Panc1 (cell line): ENCODE measurements around the gene FGF19. TPM values are rescaled to one million over a fixed set of nuclear protein-coding genes. Genes with fewer than 3 reads are reported as not detected.

Source experiments
- ATAC-seq: fragments of 200-7000 bp; cut with Tn5 transposase; 2 replicates; pipeline ENCODE4 v1.9.1; 2020; ENCODE audit warnings: mild to moderate bottlenecking, moderate library complexity
- BruUV-seq: library from RNA; stranded (reverse); fragments of 400-500 nt; replicated peaks from 2 replicates; lab custom pipeline; 2021; lab: Mats Ljungman, UMichigan
- CTCF ChIA-PET: fragments of 300-600 bp; sonication (Branson Sonifier 250); formaldehyde crosslinking; loops from one replicate; lab custom pipeline; 2022; ENCODE audit warnings: antibody characterized with exemption; lab: Charles Lee
- POLR2A ChIA-PET: fragments of 300-600 bp; sonication (Branson Sonifier 250); formaldehyde crosslinking; loops from one replicate; lab custom pipeline; 2022; ENCODE audit warnings: antibody characterized with exemption; lab: Charles Lee
- DNase-seq: peaks from one replicate; pipeline ENCODE4 v3.0.0-alpha.2; 2010; ENCODE audit warnings: low read depth, low spot score
- H3K27ac ChIP-seq: 2 replicates; pipeline ENCODE4 v1.5.1; 2011; ENCODE audit warnings: mild to moderate bottlenecking, low read length, inconsistent platforms
- H3K27me3 ChIP-seq: fragments of 200-500 bp; sonication (Bioruptor generic); 2 replicates; pipeline ENCODE4 v1.6.0; 2014; ENCODE audit warnings: low read length, inconsistent platforms; ENCODE audit not compliant: control insufficient read depth, insufficient read depth
- H3K36me3 ChIP-seq: fragments of 200-500 bp; sonication (Bioruptor generic); 2 replicates; pipeline ENCODE4 v1.5.1; 2014; ENCODE audit warnings: inconsistent platforms, mild to moderate bottlenecking, low read length, moderate library complexity; ENCODE audit not compliant: control insufficient read depth, insufficient read depth
- H3K4me1 ChIP-seq: 2 replicates; pipeline ENCODE4 v1.5.1; 2011; ENCODE audit warnings: inconsistent platforms, mild to moderate bottlenecking, low read length, moderate library complexity; ENCODE audit not compliant: control insufficient read depth, insufficient read depth
- H3K4me3 ChIP-seq, 2 experiments: 2 replicates each; pipeline ENCODE4 v1.5.1; 2011 to 2012; ENCODE audit warnings: low read depth in 2 of 2, low read length in 2 of 2, mild to moderate bottlenecking in 2 of 2, inconsistent platforms in 1 of 2, moderate library complexity in 1 of 2
- H3K9me3 ChIP-seq: fragments of 200-500 bp; sonication (Bioruptor generic); 2 replicates; pipeline ENCODE4 v1.5.1; 2014; ENCODE audit warnings: low read depth, mild to moderate bottlenecking, inconsistent platforms, low read length, moderate library complexity; ENCODE audit not compliant: control insufficient read depth, insufficient read depth
- POLR2AphosphoS5 ChIP-seq: IDR thresholded peaks from 2 replicates; pipeline ENCODE4 v1.6.1; 2012; ENCODE audit warnings: mild to moderate bottlenecking, low read depth, low read length, moderate library complexity
- SIN3A ChIP-seq: IDR thresholded peaks from 2 replicates; pipeline ENCODE4 v1.6.1; 2012; ENCODE audit warnings: low read depth, mild to moderate bottlenecking, low read length, moderate library complexity, borderline replicate concordance; ENCODE audit not compliant: insufficient read depth
- TCF7L2 ChIP-seq: IDR thresholded peaks from 2 replicates; pipeline ENCODE4 v1.6.1; 2011; ENCODE audit warnings: mild to moderate bottlenecking, low read depth, low read length, inconsistent platforms
- in situ Hi-C: cut with HindIII; loops from 2 replicates; pipeline ENCODE4 v1.10.0; 2016; ENCODE audit warnings: low sequenced_read_pairs, low pct_unique_long_range_greater_than_20kb
- intact Hi-C: fragments of 100-400 bp; cut with micrococcal nuclease; formaldehyde crosslinking; loops from one replicate; pipeline ENCODE4 v1.10.0; 2022; ENCODE audit not compliant: unreplicated experiment
- total RNA-seq: library from RNA; stranded (reverse); gene quantifications from one replicate; pipeline ENCODE4 v1.2.1, GENCODE V29; 2021; ENCODE audit not compliant: unreplicated experiment
- TF ChIP-seq, protein P1 (sequence below), 2 experiments: IDR thresholded peaks; 2 replicates each; pipeline ENCODE4 v1.6.1; 2011 to 2012; ENCODE audit warnings: low read depth in 2 of 2, control low read depth in 1 of 2, low read length in 1 of 2, mild to moderate bottlenecking in 1 of 2, moderate library complexity in 1 of 2; ENCODE audit not compliant: insufficient read depth in 1 of 2
- TF ChIP-seq, protein P2 (sequence below): fragments of 450-650 bp; IDR thresholded peaks from 2 replicates; pipeline ENCODE4 v1.5.1; 2017; ENCODE audit warnings: mild to moderate bottlenecking

FGF19 gene
- total RNA-seq, 1 experiment from 2014 or later, result not detected

DNA sequence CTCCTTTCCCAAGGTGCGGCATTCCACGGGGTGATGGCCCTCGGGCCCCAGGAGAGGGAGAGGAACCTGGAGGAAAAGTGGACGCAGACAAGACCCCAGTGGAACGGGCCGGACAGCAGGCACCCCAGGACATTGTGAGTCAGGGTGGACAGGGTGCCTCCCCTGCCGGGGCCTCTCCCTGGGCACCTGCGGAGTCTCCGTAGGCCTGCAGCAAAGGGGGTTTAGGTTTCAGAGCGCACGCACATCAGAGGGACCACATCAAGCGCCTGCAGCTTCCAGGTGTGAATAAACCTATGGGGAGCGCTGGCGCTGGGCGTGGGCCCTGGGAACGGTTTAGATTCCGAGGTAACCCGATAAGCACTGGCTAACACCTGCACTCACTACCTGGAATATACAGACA is 22.7 kb upstream of the FGF19 start:
- intact Hi-C loops, result no loop called here

DNA sequence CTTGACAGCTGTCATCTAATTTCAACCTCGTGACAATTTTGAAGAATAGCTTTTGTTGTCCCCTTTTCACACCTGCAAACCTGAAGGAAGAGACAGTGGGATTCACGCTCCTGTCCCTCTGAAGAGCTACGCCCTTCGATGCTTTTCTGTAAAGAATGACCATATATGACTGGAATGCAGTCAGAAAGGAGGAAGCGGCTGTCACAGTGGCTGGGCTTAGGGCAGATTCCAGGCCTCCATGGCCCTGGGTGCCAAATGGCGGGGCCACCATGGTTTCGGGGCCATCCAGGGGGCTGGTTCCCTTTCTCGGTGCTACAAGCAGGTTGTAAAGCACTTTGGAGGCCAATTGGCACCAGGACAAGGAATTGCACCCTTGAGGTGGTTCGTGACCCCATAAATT is 22.2 kb upstream of the FGF19 start:
- no TSS peak for BruUV-seq
- H3K27me3 ChIP-seq, result peaks cover under 1% of the 10 kb centered on the region; the same call in 1 of the 2 replicates
- CTCF ChIA-PET, result interaction anchor here (0.6 kb wide), 1 partner anchor 10 kb away, joined by 5 read pairs; no protein-coding TSS in a partner anchor
- H3K9me3 ChIP-seq, result no peaks in the 10 kb centered on the region
- no peaks in the 10 kb centered on the region for H3K36me3 ChIP-seq
- no peak for ATAC-seq
- no peak for TF ChIP-seq TCF7L2
- no peak for TF ChIP-seq SIN3A
- TF ChIP-seq, protein P1, sequence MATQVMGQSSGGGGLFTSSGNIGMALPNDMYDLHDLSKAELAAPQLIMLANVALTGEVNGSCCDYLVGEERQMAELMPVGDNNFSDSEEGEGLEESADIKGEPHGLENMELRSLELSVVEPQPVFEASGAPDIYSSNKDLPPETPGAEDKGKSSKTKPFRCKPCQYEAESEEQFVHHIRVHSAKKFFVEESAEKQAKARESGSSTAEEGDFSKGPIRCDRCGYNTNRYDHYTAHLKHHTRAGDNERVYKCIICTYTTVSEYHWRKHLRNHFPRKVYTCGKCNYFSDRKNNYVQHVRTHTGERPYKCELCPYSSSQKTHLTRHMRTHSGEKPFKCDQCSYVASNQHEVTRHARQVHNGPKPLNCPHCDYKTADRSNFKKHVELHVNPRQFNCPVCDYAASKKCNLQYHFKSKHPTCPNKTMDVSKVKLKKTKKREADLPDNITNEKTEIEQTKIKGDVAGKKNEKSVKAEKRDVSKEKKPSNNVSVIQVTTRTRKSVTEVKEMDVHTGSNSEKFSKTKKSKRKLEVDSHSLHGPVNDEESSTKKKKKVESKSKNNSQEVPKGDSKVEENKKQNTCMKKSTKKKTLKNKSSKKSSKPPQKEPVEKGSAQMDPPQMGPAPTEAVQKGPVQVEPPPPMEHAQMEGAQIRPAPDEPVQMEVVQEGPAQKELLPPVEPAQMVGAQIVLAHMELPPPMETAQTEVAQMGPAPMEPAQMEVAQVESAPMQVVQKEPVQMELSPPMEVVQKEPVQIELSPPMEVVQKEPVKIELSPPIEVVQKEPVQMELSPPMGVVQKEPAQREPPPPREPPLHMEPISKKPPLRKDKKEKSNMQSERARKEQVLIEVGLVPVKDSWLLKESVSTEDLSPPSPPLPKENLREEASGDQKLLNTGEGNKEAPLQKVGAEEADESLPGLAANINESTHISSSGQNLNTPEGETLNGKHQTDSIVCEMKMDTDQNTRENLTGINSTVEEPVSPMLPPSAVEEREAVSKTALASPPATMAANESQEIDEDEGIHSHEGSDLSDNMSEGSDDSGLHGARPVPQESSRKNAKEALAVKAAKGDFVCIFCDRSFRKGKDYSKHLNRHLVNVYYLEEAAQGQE (IDR thresholded peaks at IDR 0.05; ENCODE audit: insufficient read depth in 1 of 2, low read depth in 2 of 2, low read length in 1 of 2), result no peak
- TF ChIP-seq POLR2AphosphoS5, result no peak
- TF ChIP-seq, protein P2, sequence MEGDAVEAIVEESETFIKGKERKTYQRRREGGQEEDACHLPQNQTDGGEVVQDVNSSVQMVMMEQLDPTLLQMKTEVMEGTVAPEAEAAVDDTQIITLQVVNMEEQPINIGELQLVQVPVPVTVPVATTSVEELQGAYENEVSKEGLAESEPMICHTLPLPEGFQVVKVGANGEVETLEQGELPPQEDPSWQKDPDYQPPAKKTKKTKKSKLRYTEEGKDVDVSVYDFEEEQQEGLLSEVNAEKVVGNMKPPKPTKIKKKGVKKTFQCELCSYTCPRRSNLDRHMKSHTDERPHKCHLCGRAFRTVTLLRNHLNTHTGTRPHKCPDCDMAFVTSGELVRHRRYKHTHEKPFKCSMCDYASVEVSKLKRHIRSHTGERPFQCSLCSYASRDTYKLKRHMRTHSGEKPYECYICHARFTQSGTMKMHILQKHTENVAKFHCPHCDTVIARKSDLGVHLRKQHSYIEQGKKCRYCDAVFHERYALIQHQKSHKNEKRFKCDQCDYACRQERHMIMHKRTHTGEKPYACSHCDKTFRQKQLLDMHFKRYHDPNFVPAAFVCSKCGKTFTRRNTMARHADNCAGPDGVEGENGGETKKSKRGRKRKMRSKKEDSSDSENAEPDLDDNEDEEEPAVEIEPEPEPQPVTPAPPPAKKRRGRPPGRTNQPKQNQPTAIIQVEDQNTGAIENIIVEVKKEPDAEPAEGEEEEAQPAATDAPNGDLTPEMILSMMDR, result no peak
- H3K4me1 ChIP-seq, result no peaks in the 10 kb centered on the region
- POLR2A ChIA-PET, result no interaction called here
- no peak overlapping the region for H3K27ac ChIP-seq
- intact Hi-C loops, result no loop called here
- in situ Hi-C loops, result no loop called here
- no peak overlapping the region for H3K4me3 ChIP-seq
- no peak for DNase-seq

More for the DNA sequence above, 22.7 kb upstream of the FGF19 start:
- Histone ChIP-seq H3K4me1 (no peaks in the 10 kb centered on the region), H3K4me3 (no peak overlapping the region), H3K36me3 (no peaks in the 10 kb centered on the region), H3K27me3 (no peaks in the 10 kb centered on the region; the same call in 1 of the 2 replicates), H3K27ac (no peak overlapping the region), H3K9me3 (no peaks in the 10 kb centered on the region)
- CTCF ChIA-PET, result no interaction called here
- POLR2A ChIA-PET, result no interaction called here
- in situ Hi-C loops, result no loop called here
- ATAC-seq (no peak), DNase-seq (no peak)
- TF ChIP-seq, protein P1 (IDR thresholded peaks at IDR 0.05; ENCODE audit: insufficient read depth in 1 of 2, low read depth in 2 of 2, low read length in 1 of 2), result no peak
- no peak for TF ChIP-seq POLR2AphosphoS5
- TF ChIP-seq TCF7L2, result no peak
- TF ChIP-seq, protein P2, result no peak
- no peak for TF ChIP-seq SIN3A
- BruUV-seq, result no TSS peak
